Kidney epithelial cell (primary cell): ENCODE results near the gene DGKI. TPM values are rescaled to one million over a fixed set of nuclear protein-coding genes. Genes with fewer than 3 reads are reported as not detected.

Experiments
- DNase-seq: peaks from one replicate; pipeline ENCODE4 v3.0.0-alpha.2; 2010; ENCODE audit warnings: low read depth
- H3K27me3 ChIP-seq: 2 replicates; pipeline ENCODE4 v1.6.0; 2011; ENCODE audit warnings: low read length; ENCODE audit not compliant: control insufficient read depth, insufficient read depth
- H3K36me3 ChIP-seq: 2 replicates; pipeline ENCODE4 v1.5.1; 2011; ENCODE audit warnings: low read length; ENCODE audit not compliant: control insufficient read depth, insufficient read depth
- H3K4me3 ChIP-seq: 2 replicates; pipeline ENCODE4 v1.5.1; 2011; ENCODE audit warnings: low read depth, mild to moderate bottlenecking, control low read depth, low read length
- total RNA-seq: library from RNA; depleted of rRNA; stranded (reverse); fragments of >200 nt; gene quantifications from 2 replicates; pipeline ENCODE4 v1.2.3, GENCODE V29; 2015
- TF ChIP-seq, protein P1 (sequence below): IDR thresholded peaks from 2 replicates; pipeline ENCODE4 v1.5.1; 2011; ENCODE audit warnings: mild to moderate bottlenecking, moderate library complexity, low read length, control low read depth, inconsistent platforms; ENCODE audit not compliant: insufficient read depth, poor library complexity, severe bottlenecking

The DGKI gene
- total RNA-seq, 1 donor from 2014 or later = 3.5 TPM

DNA sequence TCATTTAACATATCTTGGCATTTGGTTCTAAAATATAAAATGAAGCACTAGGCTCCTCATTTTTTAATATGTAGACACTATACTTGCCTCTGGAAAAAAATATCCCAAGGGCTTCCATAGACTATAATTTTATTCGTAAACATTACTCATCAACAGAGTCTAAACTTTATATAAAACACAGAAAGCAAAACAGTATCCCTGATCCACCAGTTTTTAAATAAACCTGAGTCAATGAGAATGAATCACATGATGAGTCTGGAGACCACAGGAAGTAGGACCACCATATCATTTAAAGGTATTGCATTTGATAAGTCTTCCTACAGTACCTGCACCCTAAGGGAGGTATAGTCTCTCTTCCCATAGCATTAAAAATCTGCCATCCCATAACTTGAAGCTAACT, 228.0 kb downstream of the DGKI start:
- Histone ChIP-seq H3K4me3 (no peak overlapping the region), H3K27me3 (no peaks in the 10 kb centered on the region), H3K36me3 (no peaks in the 10 kb centered on the region)
- TF ChIP-seq, protein P1, sequence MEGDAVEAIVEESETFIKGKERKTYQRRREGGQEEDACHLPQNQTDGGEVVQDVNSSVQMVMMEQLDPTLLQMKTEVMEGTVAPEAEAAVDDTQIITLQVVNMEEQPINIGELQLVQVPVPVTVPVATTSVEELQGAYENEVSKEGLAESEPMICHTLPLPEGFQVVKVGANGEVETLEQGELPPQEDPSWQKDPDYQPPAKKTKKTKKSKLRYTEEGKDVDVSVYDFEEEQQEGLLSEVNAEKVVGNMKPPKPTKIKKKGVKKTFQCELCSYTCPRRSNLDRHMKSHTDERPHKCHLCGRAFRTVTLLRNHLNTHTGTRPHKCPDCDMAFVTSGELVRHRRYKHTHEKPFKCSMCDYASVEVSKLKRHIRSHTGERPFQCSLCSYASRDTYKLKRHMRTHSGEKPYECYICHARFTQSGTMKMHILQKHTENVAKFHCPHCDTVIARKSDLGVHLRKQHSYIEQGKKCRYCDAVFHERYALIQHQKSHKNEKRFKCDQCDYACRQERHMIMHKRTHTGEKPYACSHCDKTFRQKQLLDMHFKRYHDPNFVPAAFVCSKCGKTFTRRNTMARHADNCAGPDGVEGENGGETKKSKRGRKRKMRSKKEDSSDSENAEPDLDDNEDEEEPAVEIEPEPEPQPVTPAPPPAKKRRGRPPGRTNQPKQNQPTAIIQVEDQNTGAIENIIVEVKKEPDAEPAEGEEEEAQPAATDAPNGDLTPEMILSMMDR = no peak
- DNase-seq = no peak

DNA sequence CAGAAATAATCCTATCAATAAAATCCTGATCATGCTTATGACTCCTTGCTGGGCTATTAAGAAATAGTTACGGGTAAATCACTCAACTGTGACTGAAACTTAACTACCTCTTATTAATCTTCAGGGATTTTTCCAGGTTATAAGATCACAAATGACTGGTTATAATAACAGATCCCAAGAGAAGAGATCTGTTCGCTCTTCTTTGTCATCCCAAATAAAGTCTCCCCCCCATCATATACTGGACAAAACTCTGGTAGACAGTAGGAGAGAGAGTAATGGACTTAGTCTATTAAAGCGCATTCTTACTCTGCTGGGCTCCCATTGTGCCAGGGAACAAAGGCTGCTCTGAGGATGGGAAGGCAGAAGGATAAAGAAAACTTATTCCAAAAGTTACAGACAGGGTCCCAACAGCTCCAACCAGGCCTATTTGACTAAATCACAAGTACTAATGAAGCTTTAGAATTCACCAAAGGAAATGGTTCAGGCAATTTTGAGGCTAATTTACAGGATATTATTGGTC, 233.7 kb downstream of the DGKI start:
- no peak overlapping the region for H3K4me3 ChIP-seq
- TF ChIP-seq, protein P1 = no peak
- no peak for DNase-seq
- no peaks in the 10 kb centered on the region for H3K27me3 ChIP-seq
- H3K36me3 ChIP-seq = no peaks in the 10 kb centered on the region

DNA sequence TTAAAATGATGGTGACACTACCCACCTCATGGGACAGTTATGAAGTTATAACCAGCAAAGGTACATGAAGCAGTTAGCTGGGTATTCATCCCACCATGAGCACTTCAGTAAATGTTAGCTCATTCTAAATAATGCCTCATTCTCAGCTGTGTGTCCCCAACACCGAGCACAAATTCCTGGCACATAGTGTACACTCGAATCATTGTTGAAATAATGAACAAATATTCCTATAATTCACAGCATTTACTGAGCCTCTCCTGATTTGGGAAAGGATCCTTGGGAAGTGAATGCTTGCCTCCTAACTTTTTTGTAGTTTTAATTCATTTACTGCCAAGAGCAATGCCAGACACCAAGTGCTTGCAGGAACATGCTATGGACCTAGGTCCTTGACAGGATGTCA, 235.2 kb downstream of the DGKI start:
- H3K4me3 ChIP-seq = no peak overlapping the region
- TF ChIP-seq, protein P1 = no peak
- H3K36me3 ChIP-seq = no peaks in the 10 kb centered on the region
- no peak for DNase-seq
- H3K27me3 ChIP-seq = no peaks in the 10 kb centered on the region

DNA sequence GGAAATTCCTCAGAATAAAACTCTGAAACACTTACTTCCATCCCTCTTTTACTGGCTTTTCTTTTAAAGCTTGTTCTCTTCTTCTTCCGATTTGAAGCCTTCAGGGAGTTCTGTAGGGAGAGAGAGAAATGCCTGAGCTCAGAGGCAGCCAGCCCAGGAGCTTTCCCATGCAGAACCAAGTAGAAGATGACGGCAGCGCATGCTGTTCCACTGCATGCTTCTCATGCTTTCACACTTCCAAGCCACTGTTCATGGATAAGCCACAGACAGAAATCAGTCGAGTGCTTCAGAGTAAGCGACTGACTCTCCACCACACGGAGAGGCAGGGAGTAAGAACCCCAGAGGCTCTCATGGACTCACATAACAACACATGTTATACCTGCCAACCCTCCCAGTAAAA, 237.3 kb downstream of the DGKI start:
- DNase-seq = peak; percentile 70
- no peak overlapping the region for H3K4me3 ChIP-seq
- no peaks in the 10 kb centered on the region for H3K27me3 ChIP-seq

DNA sequence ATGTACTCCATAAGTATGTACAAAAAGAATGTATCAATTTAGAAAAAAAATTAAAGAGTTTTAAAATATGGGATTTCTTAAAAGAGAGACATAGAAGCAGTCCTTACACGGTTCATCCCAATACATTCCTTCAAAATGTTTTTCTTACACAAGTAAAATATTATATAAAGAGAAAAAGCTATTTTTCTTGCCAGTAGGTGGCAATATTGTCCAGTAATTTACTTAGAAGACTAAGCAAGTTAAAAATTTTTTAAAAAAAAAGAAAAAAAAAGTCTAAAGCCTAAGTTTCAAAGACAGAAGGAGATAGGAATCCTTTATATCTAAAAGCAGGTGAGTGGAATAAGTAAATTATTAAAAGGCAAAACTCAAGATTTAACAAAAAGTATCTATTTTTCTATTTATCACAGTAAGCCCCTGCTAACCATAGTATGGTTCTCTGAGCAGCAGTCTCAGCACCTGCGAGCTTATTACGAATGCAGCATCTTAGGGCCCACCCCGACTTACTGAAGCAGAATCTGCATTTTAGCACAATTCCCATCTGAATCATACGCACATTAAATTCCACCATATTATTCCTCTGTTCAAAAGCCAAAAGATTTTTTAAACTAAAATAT, 240.6 kb downstream of the DGKI start:
- TF ChIP-seq, protein P1 = peak; percentile 13
- DNase-seq = peak; percentile 4
- Histone ChIP-seq H3K27me3 (no peaks in the 10 kb centered on the region), H3K4me3 (no peak overlapping the region), H3K36me3 (no peaks in the 10 kb centered on the region)

More for the DNA sequence above, 237.3 kb downstream of the DGKI start:
- H3K36me3 ChIP-seq = no peaks in the 10 kb centered on the region
- TF ChIP-seq, protein P1 = no peak

DNA sequence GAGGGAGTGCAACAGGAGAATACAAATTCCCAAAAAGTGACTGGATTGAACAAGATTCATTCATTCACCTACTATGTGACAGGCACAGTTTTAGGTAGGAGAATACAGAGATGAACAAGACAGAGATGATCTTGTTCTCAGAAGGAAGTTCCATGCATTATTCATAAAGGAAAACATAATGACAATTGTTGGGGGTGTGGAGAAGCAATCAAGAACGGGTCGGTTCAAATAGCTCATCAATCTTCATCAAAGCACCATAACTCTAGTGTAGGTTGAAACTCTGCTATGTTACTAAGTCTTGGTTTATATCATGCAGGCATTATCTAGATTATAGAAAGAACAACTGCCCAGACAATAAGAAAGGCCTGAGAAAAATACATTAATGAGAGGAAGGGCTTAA, 243.7 kb downstream of the DGKI start:
- DNase-seq = no peak
- no peaks in the 10 kb centered on the region for H3K36me3 ChIP-seq
- TF ChIP-seq, protein P1 = no peak
- H3K4me3 ChIP-seq = no peak overlapping the region
- H3K27me3 ChIP-seq = no peaks in the 10 kb centered on the region
